Vagina (tissue), 2 donors: ENCODE results near the gene ST3GAL6.
A peak's percentile ranks its signal among the peaks of the same experiment; 100 is the strongest.

Source experiments
- CTCF ChIP-seq, 3 experiments: fragments of 450-650 bp in 2 of 3; fragments of 200-600 bp in 1 of 3; sonication (generic) in 1 of 3; IDR thresholded peaks; one replicate each; pipeline ENCODE4 v1.5.1; 2017 to 2019; ENCODE audit warnings: antibody characterized with exemption in 3 of 3, mild to moderate bottlenecking in 2 of 3, moderate library complexity in 2 of 3
- POLR2A ChIP-seq, 2 donors: fragments of 450-650 bp; IDR thresholded peaks; one replicate each; pipeline ENCODE4 v1.6.1; 2017; ENCODE audit warnings: antibody characterized with exemption in 2 of 2, mild to moderate bottlenecking in 2 of 2, moderate library complexity in 2 of 2
- POLR2AphosphoS5 ChIP-seq, 2 donors: sonication (generic); formaldehyde crosslinking; IDR thresholded peaks; one replicate each; pipeline ENCODE4 v1.9.0; 2017; ENCODE audit warnings: antibody characterized with exemption in 2 of 2, mild to moderate bottlenecking in 2 of 2, low read depth in 1 of 2; ENCODE audit not compliant: insufficient read depth in 1 of 2

GRCh38 chr3:98778852-98779413, 15.8 kb downstream of the ST3GAL6 start:
- TF ChIP-seq CTCF (IDR thresholded peaks at IDR 0.05) (no peak), POLR2A (IDR thresholded peaks at IDR 0.05) (no peak), POLR2AphosphoS5 (IDR thresholded peaks at IDR 0.05; ENCODE audit: insufficient read depth in 1 of 2, low read depth in 1 of 2) (peak in 1 of 2 donors; percentile 49)
